Measurements from ENCODE around the gene PLCH1. TPM values are rescaled to one million over a fixed set of nuclear protein-coding genes. Genes with fewer than 3 reads are reported as not detected.

PLCH1 gene
- total RNA-seq, 4 donors from 2014 or later = 0.68 to 1.2 (median 0.87) TPM

- 90% methylated on average over 1 of the region's 1 CpG for WGBS
- Histone ChIP-seq H3K36me3 (no peaks in the 10 kb centered on the region), H3K27me3 (no peaks in the 10 kb centered on the region), H3K27ac (no peak overlapping the region), H3K9me3 (no peaks in the 10 kb centered on the region), H3K4me1 (no peaks in the 10 kb centered on the region), H3K4me3 (no peak overlapping the region)
- TF ChIP-seq POLR2AphosphoS5 (IDR thresholded peaks at IDR 0.05) = no peak
- TF ChIP-seq POLR2A (IDR thresholded peaks at IDR 0.05) = no peak
- TF ChIP-seq EP300 (IDR thresholded peaks at IDR 0.05) = no peak
- TF ChIP-seq CTCF (IDR thresholded peaks at IDR 0.05) = no peak
- DNase-seq (ENCODE audit: low spot score in 2 of 2) = no peak
These were observed 259.0 kb downstream of the PLCH1 start for GRCh38 chr3:155485897-155486296.

- Histone ChIP-seq H3K27me3 (no peaks in the 10 kb centered on the region), H3K27ac (no peak overlapping the region), H3K4me3 (no peak overlapping the region), H3K9me3 (peaks cover under 1% of the 10 kb centered on the region), H3K4me1 (no peaks in the 10 kb centered on the region), H3K36me3 (no peaks in the 10 kb centered on the region)
- TF ChIP-seq CTCF (IDR thresholded peaks at IDR 0.05) = no peak
- no peak for TF ChIP-seq POLR2A (IDR thresholded peaks at IDR 0.05)
- no peak for TF ChIP-seq POLR2AphosphoS5 (IDR thresholded peaks at IDR 0.05)
- TF ChIP-seq EP300 (IDR thresholded peaks at IDR 0.05) = no peak
- 90% methylated on average over 2 of the region's 2 CpGs for WGBS
- no peak for DNase-seq (ENCODE audit: low spot score in 2 of 2)
These were observed 263.3 kb downstream of the PLCH1 start for GRCh38 chr3:155481591-155481990.

GRCh38 chr3:155481089-155481488, 263.8 kb downstream of the PLCH1 start:
- no peaks in the 10 kb centered on the region for H3K36me3 ChIP-seq
- H3K4me1 ChIP-seq = no peaks in the 10 kb centered on the region
- no peak for TF ChIP-seq POLR2A (IDR thresholded peaks at IDR 0.05)
- no peak for TF ChIP-seq CTCF (IDR thresholded peaks at IDR 0.05)
- no peak for TF ChIP-seq EP300 (IDR thresholded peaks at IDR 0.05)
- no peak for TF ChIP-seq POLR2AphosphoS5 (IDR thresholded peaks at IDR 0.05)
- no peak overlapping the region for H3K27ac ChIP-seq
- H3K9me3 ChIP-seq = peaks cover 6% of the 10 kb centered on the region
- no peak for DNase-seq (ENCODE audit: low spot score in 2 of 2)
- WGBS = 87% methylated on average over 12 of the region's 12 CpGs
- no peaks in the 10 kb centered on the region for H3K27me3 ChIP-seq
- no peak overlapping the region for H3K4me3 ChIP-seq

- no peaks in the 10 kb centered on the region for H3K36me3 ChIP-seq
- no peak for DNase-seq (ENCODE audit: low spot score in 2 of 2)
- 71% methylated on average over 2 of the region's 2 CpGs for WGBS
- no peak overlapping the region for H3K27ac ChIP-seq
- no peaks in the 10 kb centered on the region for H3K27me3 ChIP-seq
- H3K4me1 ChIP-seq = no peaks in the 10 kb centered on the region
- H3K9me3 ChIP-seq = peaks cover 3% of the 10 kb centered on the region
- no peak overlapping the region for H3K4me3 ChIP-seq
- TF ChIP-seq EP300 (IDR thresholded peaks at IDR 0.05) = no peak
- no peak for TF ChIP-seq CTCF (IDR thresholded peaks at IDR 0.05)
- no peak for TF ChIP-seq POLR2AphosphoS5 (IDR thresholded peaks at IDR 0.05)
- no peak for TF ChIP-seq POLR2A (IDR thresholded peaks at IDR 0.05)
These were observed 279.2 kb downstream of the PLCH1 start for GRCh38 chr3:155465664-155466063.

GRCh38 chr3:155462672-155463071, 282.2 kb downstream of the PLCH1 start:
- H3K4me3 ChIP-seq = no peak overlapping the region
- no peaks in the 10 kb centered on the region for H3K4me1 ChIP-seq
- DNase-seq (ENCODE audit: low spot score in 2 of 2) = no peak
- H3K9me3 ChIP-seq = no peaks in the 10 kb centered on the region
- H3K27ac ChIP-seq = no peak overlapping the region
- H3K36me3 ChIP-seq = no peaks in the 10 kb centered on the region
- TF ChIP-seq POLR2A (IDR thresholded peaks at IDR 0.05) (no peak), EP300 (IDR thresholded peaks at IDR 0.05) (no peak), CTCF (IDR thresholded peaks at IDR 0.05) (no peak), POLR2AphosphoS5 (IDR thresholded peaks at IDR 0.05) (no peak)
- WGBS = 79% methylated on average over 4 of the region's 4 CpGs
- H3K27me3 ChIP-seq = no peaks in the 10 kb centered on the region
